ENCODE measurements around the gene LHFPL6. TPM values are rescaled to one million over a fixed set of nuclear protein-coding genes. Genes with fewer than 3 reads are reported as not detected.

The LHFPL6 gene
- total RNA-seq, 4 donors from 2014 or later = 1.8 to 14.2 (median 9.0) TPM

DNA sequence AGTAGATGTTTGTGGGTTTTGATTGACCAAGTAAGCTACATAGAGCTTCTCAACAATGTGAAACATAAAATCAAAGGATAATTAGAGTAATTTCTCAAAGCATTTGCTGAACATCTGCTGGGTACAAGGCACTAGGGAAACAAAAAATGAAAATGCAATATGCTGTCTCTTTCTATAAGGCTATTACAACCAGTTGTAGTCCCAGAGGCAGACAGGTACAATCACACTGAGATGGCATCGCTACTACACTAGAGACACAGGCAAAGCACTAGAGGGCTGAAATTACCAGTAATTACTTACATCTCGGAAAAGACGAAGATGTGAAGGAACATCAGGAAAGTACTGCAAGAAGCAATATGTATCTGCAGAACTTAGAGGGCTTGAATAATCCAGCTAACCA, 133.3 kb downstream of the LHFPL6 start:
- TF ChIP-seq POLR2A (IDR thresholded peaks at IDR 0.05) = no peak
- TF ChIP-seq, protein P1, sequence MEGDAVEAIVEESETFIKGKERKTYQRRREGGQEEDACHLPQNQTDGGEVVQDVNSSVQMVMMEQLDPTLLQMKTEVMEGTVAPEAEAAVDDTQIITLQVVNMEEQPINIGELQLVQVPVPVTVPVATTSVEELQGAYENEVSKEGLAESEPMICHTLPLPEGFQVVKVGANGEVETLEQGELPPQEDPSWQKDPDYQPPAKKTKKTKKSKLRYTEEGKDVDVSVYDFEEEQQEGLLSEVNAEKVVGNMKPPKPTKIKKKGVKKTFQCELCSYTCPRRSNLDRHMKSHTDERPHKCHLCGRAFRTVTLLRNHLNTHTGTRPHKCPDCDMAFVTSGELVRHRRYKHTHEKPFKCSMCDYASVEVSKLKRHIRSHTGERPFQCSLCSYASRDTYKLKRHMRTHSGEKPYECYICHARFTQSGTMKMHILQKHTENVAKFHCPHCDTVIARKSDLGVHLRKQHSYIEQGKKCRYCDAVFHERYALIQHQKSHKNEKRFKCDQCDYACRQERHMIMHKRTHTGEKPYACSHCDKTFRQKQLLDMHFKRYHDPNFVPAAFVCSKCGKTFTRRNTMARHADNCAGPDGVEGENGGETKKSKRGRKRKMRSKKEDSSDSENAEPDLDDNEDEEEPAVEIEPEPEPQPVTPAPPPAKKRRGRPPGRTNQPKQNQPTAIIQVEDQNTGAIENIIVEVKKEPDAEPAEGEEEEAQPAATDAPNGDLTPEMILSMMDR (IDR thresholded peaks at IDR 0.05) = no peak
- no peak for DNase-seq
- H3K4me3 ChIP-seq = no peak overlapping the region
- no peaks in the 10 kb centered on the region for H3K36me3 ChIP-seq
- no peaks in the 10 kb centered on the region for H3K4me1 ChIP-seq
- H3K27ac ChIP-seq = no peak overlapping the region
- no peaks in the 10 kb centered on the region for H3K27me3 ChIP-seq
- H3K9me3 ChIP-seq = no peaks in the 10 kb centered on the region

DNA sequence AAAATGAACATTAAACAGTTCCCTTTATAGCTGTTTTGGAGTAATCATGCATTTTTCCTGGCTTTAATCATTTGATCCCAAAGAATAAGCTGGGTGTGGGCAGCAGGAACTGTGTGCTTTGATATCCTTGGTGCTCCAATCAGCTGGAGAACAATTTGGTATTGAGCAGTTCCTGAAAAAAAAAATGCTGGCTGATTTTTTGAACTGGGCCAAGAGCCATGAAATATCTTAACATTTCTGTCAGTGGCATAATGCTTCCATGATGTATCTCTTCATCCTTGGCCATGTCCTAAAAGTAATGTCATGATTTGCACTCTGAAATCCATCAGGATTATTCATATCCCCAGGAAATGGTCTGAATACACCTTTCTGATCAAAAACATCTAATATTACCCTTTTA, 134.7 kb downstream of the LHFPL6 start:
- Histone ChIP-seq H3K27ac (no peak overlapping the region), H3K9me3 (no peaks in the 10 kb centered on the region), H3K36me3 (no peaks in the 10 kb centered on the region), H3K4me1 (no peaks in the 10 kb centered on the region), H3K27me3 (no peaks in the 10 kb centered on the region), H3K4me3 (no peak overlapping the region)
- no peak for DNase-seq
- TF ChIP-seq POLR2A (IDR thresholded peaks at IDR 0.05) = no peak
- TF ChIP-seq, protein P1 (IDR thresholded peaks at IDR 0.05) = no peak

DNA sequence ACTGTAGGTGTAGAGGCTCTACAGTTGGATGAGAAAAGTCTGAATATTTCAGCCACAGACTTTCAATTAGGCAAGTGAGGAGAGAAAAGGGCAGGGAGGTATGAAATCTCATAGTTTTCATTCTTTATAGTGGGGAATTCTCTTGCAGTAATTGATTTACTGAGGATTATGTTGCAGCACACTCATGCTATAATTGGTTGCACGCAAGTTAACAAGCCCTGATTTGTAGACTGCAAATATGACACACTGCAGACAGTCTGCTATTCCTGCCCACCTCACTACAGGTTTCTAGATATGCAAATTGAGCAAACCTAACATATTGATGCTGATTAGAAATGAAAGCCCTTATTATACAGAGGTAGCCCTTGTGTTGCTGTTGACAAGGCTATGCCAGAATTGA, 139.4 kb downstream of the LHFPL6 start:
- H3K36me3 ChIP-seq = no peaks in the 10 kb centered on the region
- TF ChIP-seq, protein P1 (IDR thresholded peaks at IDR 0.05) = no peak
- TF ChIP-seq POLR2A (IDR thresholded peaks at IDR 0.05) = no peak
- no peak for DNase-seq
- no peaks in the 10 kb centered on the region for H3K9me3 ChIP-seq
- no peaks in the 10 kb centered on the region for H3K4me1 ChIP-seq
- H3K27ac ChIP-seq = no peak overlapping the region
- no peaks in the 10 kb centered on the region for H3K27me3 ChIP-seq
- H3K4me3 ChIP-seq = no peak overlapping the region

DNA sequence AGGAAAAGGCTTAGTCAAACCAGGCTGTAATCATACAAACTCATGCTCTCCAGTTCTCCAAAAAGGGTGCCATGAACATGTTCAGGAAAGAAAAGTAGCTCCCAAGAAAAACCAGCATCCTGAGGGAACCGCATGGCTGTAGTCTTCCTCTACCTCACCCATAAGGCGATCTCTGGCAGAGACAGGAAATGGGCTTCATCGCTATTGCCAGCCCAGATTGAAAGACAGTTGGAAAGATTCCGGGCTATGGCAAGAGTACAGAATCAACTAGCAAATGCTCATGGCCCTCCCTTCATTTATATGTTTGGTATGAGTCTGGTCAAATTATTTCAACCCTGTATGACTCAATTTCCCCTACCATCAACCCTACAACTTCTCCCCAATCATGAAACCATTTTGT, 140.1 kb downstream of the LHFPL6 start:
- TF ChIP-seq, protein P1 (IDR thresholded peaks at IDR 0.05) = no peak
- no peak for TF ChIP-seq POLR2A (IDR thresholded peaks at IDR 0.05)
- Histone ChIP-seq H3K4me1 (no peaks in the 10 kb centered on the region), H3K27me3 (no peaks in the 10 kb centered on the region), H3K4me3 (no peak overlapping the region), H3K27ac (no peak overlapping the region), H3K9me3 (no peaks in the 10 kb centered on the region), H3K36me3 (no peaks in the 10 kb centered on the region)
- DNase-seq = no peak

DNA sequence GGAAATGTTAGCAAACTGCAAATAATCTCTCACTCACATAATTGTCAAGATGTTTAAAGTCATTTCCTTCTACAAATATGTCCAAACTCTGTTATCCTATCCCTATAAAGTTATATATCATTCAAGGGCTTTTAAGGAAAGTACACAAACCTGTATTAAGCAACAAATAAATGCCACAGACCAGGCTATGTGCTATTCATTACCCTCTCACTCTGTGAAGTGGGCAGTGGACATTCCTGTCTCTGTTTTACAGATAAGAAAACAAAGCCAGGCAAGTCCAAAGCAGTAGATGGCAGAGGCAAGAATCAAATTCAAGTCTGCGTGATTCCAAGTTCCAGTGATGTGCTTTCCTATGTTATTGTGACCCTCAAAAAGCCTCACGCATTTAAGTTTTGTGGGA, 140.6 kb downstream of the LHFPL6 start:
- Histone ChIP-seq H3K27me3 (no peaks in the 10 kb centered on the region), H3K27ac (no peak overlapping the region), H3K4me1 (no peaks in the 10 kb centered on the region), H3K4me3 (no peak overlapping the region), H3K9me3 (no peaks in the 10 kb centered on the region), H3K36me3 (no peaks in the 10 kb centered on the region)
- no peak for DNase-seq
- TF ChIP-seq, protein P1 (IDR thresholded peaks at IDR 0.05) = no peak
- TF ChIP-seq POLR2A (IDR thresholded peaks at IDR 0.05) = no peak

DNA sequence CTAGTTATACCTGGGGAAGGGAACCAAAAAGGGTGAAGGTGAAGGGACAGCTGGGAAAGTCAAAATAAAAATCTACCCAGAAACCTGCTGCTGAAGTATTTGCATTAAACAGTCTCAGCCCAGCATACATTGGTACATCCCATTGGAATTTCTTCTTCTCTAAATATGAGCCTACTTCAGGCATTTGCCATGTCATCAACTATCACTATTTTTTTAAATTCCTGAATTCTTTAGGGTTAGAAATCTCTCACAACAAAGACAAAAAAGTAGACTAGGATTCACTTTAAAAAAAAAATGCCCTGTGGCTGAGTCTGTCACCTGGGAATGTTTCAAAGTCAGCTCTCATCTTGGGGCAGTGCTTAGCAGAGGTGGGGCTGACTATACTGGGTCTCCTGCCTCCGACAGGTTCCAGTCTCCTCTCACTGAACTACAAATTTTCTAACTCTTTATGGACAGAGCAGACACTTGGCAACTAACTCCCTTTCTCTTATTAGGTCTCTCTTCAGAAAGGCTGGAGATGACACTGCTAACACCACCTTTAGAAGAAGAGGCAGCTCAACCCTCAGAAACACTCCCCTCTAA, 141.2 kb downstream of the LHFPL6 start:
- Histone ChIP-seq H3K4me3 (no peak overlapping the region), H3K27me3 (no peaks in the 10 kb centered on the region), H3K4me1 (no peaks in the 10 kb centered on the region), H3K9me3 (no peaks in the 10 kb centered on the region), H3K27ac (no peak overlapping the region), H3K36me3 (no peaks in the 10 kb centered on the region)
- TF ChIP-seq POLR2A (IDR thresholded peaks at IDR 0.05) = no peak
- DNase-seq = no peak

Measured in Peyer's patch (tissue), 4 donors.